ENCODE data around the gene ANXA2.
A peak's percentile ranks its signal among the peaks of the same experiment; 100 is the strongest.
"Not testable (repeated sequence)": the region's sequence is repeated elsewhere in the genome, so short reads cannot be mapped to it uniquely, and the experiment has no call there.

ANXA2 gene

DNA sequence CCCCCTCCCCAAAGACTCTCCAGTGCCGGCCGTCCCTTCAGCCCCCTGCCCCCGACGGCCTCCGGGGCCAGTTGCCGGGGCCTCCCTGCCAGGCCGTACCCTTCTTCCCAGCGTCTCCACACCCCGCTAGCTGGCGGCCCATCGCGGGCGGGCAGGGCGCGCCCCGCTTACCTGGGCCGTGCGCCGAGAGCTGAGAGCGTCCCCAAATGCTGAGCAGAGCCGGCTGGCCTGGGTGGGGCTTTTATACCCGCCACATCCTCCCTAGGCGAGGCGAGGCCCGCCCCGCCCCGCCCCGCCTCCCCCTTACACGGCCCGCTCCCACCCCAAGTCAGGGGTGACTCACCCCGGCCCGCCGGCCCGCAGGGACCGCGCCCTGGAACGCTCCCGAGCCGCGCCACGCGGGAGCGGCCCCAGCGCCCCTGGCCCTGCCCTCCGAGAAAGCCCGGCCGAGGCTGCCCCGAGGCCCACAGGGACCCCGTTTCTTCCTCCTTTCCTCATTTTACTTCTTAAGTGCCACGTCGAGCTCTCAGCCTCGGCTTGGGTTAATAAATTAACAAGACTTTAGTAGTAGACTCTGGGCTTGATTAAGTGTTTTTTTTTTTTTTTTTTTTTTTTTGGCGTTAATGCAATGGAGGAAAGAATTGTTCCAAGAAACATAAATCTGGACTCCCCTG lies at the start of gene ANXA2:
ANXA2 (minus strand) TSS at position 215 of the 674 bp plus-strand sequence. CDS start 11,911 bp downstream, outside the sequence.
- DNase-seq, result peak; percentile 84

GRCh38 chr15:60444289-60444912 lies 46.6 kb upstream of the ANXA2 start:
- no peak for DNase-seq

DNA sequence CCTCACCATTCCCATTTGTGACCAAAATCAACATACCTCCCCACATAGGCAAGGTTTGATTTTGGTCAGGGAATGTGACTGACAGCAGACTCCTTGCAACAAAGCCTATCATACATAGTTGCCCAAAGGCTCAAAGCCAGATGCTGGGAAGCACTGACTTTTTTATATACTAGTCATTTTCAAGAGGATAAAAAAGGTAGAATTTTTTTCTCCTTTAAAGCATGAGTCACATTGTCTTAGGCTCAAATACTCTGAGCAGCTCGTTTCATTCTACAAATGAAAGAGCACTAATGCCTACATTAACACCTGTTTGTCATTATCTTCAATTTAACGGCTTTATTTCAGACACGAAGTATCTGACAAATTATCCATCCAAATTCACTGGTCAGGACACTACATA lies 45.0 kb upstream of the ANXA2 start:
- DNase-seq, result no peak

- no peak for DNase-seq
These were observed 44.4 kb upstream of the ANXA2 start for GRCh38 chr15:60442031-60442650.

GRCh38 chr15:60441331-60441730 lies 43.5 kb upstream of the ANXA2 start:
- DNase-seq, result no peak

GRCh38 chr15:60438646-60439045 lies 40.9 kb upstream of the ANXA2 start:
- no peak for DNase-seq

DNA sequence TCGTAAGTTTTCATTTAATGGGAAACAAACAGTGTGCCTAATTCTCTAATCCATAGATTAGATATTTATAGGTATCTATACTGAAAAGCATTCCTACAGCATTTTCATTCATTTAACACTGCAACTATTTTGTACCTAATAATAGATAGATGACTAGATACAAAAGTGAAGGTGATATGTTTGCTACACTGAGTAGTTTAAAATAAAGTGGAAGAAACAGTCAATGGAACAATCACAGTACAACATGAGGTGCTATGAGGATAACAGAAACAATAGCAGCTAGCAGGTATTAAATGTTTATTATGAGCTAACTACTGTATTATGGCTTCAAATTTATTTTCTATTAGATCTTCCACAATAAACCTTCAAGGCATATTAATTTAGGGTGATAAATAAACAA lies 31.1 kb upstream of the ANXA2 start:
- DNase-seq, result no peak

GRCh38 chr15:60426870-60427508 lies 29.2 kb upstream of the ANXA2 start:
- no peak for DNase-seq

DNA sequence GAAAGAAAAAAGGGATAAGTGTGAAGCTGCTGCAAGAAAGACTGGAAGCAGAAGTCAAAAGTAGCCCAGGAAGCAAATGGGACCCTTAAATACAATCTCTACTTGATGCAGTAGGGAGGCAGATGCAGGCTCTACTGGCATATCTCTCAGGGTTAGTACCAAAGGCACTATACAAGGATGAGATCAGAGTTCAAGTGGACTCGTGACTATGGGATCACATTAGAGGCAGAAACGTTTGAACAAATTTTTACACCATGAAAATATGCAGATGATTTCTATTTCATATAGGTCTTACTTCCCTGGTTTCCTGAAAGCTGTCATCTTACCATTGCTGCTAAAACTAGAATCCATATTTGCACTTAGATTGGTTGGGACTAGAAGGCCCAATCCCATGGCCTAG lies 27.7 kb upstream of the ANXA2 start:
- DNase-seq, result no peak

- no peak for DNase-seq
These were observed 26.2 kb upstream of the ANXA2 start for GRCh38 chr15:60424006-60424405.

- DNase-seq, result no peak
These were observed 25.8 kb upstream of the ANXA2 start for GRCh38 chr15:60423537-60423936.

DNA sequence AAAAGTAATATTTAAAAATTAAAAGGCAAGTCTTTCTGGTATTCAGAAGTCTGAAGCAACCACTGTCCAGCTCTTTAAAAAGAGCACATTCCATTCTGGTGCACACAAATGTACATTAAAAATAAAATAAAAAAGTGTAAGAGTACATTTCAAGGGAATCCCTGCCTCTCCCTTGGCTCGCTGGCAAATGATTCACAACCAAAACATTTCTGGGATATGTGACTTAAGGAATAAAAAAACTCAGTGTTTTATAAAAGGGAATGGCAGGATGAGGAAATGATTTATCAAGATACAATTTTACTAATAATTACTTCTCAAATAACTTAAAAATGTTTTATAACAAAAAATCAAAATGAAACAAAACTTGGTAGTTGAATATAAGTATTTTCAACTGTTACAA lies 23.8 kb upstream of the ANXA2 start:
- no peak for DNase-seq

GRCh38 chr15:60420203-60420716 lies 22.5 kb upstream of the ANXA2 start:
- DNase-seq, result no peak

DNA sequence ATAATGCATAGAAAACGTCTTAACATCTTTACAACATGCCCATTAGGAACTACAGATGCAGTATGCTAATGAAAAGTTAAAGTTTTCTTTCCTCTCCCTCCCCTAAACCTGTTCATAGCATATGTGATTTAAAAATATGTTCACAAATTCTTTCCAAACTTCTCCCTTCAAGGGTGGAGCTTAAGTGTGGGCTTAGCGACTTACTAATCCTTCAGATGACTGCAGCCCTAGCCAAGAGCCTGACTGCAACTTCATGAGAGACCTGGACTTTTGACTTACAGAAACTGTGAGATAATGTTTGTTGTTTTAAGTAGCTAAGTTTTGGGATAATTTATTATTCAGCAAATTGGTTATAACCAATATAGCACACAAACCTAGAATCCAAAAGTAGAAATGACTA lies 22.0 kb upstream of the ANXA2 start:
- no peak for DNase-seq

DNA sequence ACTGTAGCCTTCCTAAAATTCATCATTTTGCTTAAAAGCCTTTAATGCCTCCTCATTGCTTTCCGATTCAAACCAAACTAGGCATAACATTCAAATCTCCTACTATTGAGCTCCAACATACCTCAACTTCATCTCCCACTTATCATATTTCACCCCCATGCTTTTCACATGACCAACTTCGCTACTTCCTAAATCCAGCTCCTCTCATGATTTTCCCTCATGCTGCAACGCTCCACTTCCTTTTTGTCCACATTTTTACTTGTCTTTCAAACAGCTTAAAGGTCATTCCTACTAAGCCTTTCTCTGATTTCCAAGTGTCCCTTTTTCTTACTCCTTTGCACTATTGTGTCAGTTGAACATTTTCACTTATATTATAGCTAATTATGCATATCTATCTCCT lies 20.3 kb upstream of the ANXA2 start:
- DNase-seq, result no peak

- no peak for DNase-seq
These were observed 19.3 kb upstream of the ANXA2 start for GRCh38 chr15:60417112-60417511.

DNA sequence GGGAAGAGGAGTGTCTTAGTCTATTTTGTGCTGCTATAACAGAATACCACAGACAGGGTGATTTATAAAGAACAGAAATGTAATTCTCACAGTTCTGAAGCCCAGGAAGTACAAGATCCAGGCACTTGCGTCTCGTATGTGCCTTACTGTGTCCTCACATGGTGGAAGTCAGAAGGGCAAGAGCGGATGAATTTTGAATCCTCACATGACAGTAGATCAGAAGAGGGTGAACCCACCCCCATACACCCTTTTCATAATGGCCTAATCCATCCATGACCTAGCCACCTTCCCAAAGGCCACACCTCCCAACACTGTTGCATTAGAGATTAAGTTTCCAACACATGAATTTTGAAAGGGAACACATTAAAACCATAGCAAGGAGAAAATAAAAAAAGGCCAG lies 18.7 kb upstream of the ANXA2 start:
- DNase-seq, result no peak

- DNase-seq, result no peak
These were observed 16.4 kb upstream of the ANXA2 start for GRCh38 chr15:60414016-60414682.

GRCh38 chr15:60413231-60413824 lies 15.5 kb upstream of the ANXA2 start:
- DNase-seq, result no peak

DNA sequence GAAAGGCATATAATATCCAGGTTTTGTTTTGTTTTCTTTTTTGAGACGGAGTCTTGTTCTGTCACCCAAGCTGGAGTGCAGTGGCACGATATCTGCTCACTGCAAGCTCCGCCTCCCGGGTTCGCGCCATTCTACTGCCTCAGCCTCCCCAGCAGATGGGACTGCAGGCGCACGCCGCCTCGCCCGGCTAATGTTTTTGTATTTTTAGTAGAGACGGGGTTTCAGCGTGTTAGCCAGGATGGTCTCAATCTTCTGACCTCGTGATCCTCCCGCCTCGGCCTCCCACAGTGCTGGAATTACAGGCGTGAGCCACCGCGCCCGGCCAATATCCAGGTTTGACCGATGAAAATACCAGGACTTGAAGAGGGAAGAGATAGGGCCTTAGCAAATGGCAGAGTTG lies 15.0 kb upstream of the ANXA2 start:
- not testable (repeated sequence) for DNase-seq

DNA sequence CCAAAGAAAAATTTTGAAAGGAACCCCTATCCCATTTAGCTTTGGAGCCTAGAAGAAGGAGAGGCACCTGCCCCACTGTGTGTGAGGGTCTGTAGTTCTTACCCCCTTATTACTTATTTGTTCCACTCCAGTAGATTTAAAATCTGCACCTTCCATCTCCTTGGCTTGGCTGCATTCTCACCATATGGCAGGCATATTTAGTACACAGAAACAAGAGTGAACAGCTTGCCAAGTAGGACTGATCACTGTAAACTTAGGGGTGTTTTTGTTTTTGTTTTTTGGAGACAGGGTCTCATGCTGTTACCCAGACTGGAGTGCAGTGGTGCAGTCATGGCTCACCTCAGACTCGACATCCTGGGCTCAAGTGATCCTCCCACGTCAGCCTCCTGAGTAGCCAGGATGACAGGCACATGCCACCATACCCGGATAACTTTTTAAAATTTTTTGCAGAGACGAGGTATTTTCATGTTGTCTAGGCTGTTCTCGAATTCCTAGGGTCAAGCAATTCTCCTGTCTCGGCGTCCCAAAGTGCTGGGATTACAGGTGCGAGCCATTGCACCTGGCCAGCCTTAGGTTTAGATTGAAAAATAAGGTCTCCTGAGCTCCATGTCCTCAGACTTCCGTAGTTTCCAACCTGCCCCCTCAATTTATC lies 14.1 kb upstream of the ANXA2 start:
- no peak for DNase-seq

GRCh38 chr15:60410350-60410749 lies 12.6 kb upstream of the ANXA2 start:
- DNase-seq, result not testable (repeated sequence)

Measured in activated naive CD4-positive, alpha-beta T cell treated with Interleukin-2 at 50 U/mL for 16 hours (primary cell).